GM23338 (cell line): Measurements from ENCODE around the gene RARG.

Source experiments
- EZH2phosphoT487 ChIP-seq: fragments of 200-600 bp; sonication (generic); IDR thresholded peaks from one replicate; pipeline ENCODE4 v1.8.1; 2018; ENCODE audit warnings: antibody characterized with exemption; ENCODE audit not compliant: unreplicated experiment
- JUNB ChIP-seq: IDR thresholded peaks from one replicate; pipeline ENCODE4 v1.6.1; 2016; ENCODE audit warnings: antibody characterized with exemption; ENCODE audit not compliant: unreplicated experiment
- NANOG ChIP-seq: IDR thresholded peaks from 2 replicates; pipeline ENCODE4 v1.6.1; 2016; ENCODE audit warnings: antibody characterized with exemption, borderline replicate concordance
- POLR2AphosphoS5 ChIP-seq: IDR thresholded peaks from 2 replicates; pipeline ENCODE4 v1.6.1; 2016; ENCODE audit warnings: antibody characterized with exemption, low read depth
- TF ChIP-seq, protein P1 (sequence below), 2 experiments: fragments of 200-600 bp in 1 of 2; sonication (generic) in 1 of 2; conservative IDR thresholded peaks; 2 replicates each; pipeline versions ENCODE4 v1.5.1 to v1.6.1; 2016 to 2017; ENCODE audit warnings: antibody characterized with exemption in 2 of 2, low read depth in 2 of 2, mild to moderate bottlenecking in 2 of 2, moderate library complexity in 1 of 2

DNA sequence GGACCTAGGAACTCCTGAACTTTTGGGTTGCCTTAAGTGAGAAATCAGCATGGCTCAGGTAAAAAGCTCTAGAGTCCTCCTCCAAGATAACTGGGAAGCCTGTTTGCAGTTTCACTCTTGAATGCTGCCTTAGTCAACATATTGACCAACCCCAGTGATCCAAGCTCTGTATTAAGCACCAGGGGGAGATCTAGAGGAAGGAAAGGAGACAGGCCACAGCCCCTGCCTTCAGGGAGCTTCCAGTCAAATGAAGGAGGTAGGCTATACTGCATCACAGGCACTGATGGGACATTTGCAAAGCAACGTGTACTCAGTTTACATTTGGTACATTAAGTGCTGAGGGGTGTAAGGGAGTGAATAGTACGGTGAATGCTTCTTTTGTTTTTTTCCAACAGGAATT lies 50.1 kb downstream of the RARG start:
- TF ChIP-seq POLR2AphosphoS5 = no peak
- TF ChIP-seq, protein P1, sequence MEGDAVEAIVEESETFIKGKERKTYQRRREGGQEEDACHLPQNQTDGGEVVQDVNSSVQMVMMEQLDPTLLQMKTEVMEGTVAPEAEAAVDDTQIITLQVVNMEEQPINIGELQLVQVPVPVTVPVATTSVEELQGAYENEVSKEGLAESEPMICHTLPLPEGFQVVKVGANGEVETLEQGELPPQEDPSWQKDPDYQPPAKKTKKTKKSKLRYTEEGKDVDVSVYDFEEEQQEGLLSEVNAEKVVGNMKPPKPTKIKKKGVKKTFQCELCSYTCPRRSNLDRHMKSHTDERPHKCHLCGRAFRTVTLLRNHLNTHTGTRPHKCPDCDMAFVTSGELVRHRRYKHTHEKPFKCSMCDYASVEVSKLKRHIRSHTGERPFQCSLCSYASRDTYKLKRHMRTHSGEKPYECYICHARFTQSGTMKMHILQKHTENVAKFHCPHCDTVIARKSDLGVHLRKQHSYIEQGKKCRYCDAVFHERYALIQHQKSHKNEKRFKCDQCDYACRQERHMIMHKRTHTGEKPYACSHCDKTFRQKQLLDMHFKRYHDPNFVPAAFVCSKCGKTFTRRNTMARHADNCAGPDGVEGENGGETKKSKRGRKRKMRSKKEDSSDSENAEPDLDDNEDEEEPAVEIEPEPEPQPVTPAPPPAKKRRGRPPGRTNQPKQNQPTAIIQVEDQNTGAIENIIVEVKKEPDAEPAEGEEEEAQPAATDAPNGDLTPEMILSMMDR (conservative IDR thresholded peaks at IDR 0.05; ENCODE audit: low read depth in 2 of 2) = no peak
- TF ChIP-seq JUNB = no peak
- TF ChIP-seq EZH2phosphoT487 = no peak
- no peak for TF ChIP-seq NANOG
